Measurements from ENCODE around the gene C15orf39. TPM values are rescaled to one million over a fixed set of nuclear protein-coding genes. Genes with fewer than 3 reads are reported as not detected.

The C15orf39 gene
- 10 to 100 TPM; 10.6 to 18.3 (median 16.7) TPM for total RNA-seq

DNA sequence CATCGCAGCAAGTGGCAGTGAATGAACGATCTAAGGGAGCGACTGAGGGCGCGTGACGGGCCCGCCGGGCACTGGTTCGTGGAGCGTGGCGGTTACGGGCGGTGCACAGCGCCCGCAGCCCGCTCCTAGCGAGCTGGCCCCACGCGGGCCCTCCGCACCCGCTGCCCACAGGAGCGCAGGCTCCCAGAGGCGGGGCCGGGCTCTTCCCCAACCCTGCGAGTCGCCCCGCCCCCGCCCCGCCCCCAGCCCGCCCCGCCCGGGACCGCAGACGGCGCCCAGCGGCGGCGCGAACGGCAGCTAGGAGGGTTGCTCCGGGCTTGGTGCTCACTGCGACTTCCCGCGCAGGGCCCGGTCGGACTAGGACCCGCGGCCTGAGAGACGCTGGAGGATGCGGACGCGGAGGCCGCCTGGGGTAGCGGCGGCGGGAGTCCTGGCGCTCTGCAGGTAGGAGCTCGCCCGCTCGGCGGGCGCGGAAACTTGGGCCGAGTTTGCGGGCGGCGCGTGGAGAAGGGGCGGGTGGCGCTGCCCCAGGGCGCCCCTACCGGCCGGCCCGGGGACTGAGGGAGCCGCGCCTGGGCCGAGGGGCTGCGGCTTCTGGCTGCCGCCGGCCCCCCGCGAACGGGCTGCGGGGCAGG, at the start of gene C15orf39:
C15orf39 (plus strand) TSS at position 267 of the 635 bp plus-strand sequence. CDS start 4,167 bp downstream, outside the sequence.
- Histone ChIP-seq H3K4me1 (peaks cover 34 to 48% of the 10 kb centered on the region in 2 donors), H3K4me3 (replicated peaks in 1 of 3) (peak within 1 kb of the TSS; percentile 69 to 94 (median 88)), H3K27me3 (no peaks in the 10 kb centered on the region), H3K36me3 (peaks cover 5 to 6% of the 10 kb centered on the region in 2 donors), H3K9me3 (no peaks in the 10 kb centered on the region), H3K27ac (peak within 1 kb of the TSS; percentile 93 to 96 (median 96))
- intact Hi-C loops (cut with DNase I), result loop anchor here (2.0 kb wide), 1 partner anchor 173 kb away; no protein-coding TSS in a partner anchor
- 0% methylated on average over 15 to 26 of the region's 84 CpGs for WGBS, 2 donors
- DNase-seq, result peak; percentile 69 to 74
- TF ChIP-seq POLR2A (IDR thresholded peaks at IDR 0.05), result peak; percentile 92 to 94
- TF ChIP-seq, protein P1, sequence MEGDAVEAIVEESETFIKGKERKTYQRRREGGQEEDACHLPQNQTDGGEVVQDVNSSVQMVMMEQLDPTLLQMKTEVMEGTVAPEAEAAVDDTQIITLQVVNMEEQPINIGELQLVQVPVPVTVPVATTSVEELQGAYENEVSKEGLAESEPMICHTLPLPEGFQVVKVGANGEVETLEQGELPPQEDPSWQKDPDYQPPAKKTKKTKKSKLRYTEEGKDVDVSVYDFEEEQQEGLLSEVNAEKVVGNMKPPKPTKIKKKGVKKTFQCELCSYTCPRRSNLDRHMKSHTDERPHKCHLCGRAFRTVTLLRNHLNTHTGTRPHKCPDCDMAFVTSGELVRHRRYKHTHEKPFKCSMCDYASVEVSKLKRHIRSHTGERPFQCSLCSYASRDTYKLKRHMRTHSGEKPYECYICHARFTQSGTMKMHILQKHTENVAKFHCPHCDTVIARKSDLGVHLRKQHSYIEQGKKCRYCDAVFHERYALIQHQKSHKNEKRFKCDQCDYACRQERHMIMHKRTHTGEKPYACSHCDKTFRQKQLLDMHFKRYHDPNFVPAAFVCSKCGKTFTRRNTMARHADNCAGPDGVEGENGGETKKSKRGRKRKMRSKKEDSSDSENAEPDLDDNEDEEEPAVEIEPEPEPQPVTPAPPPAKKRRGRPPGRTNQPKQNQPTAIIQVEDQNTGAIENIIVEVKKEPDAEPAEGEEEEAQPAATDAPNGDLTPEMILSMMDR (IDR thresholded peaks at IDR 0.05), result peak; percentile 33 to 98 (median 94)

DNA sequence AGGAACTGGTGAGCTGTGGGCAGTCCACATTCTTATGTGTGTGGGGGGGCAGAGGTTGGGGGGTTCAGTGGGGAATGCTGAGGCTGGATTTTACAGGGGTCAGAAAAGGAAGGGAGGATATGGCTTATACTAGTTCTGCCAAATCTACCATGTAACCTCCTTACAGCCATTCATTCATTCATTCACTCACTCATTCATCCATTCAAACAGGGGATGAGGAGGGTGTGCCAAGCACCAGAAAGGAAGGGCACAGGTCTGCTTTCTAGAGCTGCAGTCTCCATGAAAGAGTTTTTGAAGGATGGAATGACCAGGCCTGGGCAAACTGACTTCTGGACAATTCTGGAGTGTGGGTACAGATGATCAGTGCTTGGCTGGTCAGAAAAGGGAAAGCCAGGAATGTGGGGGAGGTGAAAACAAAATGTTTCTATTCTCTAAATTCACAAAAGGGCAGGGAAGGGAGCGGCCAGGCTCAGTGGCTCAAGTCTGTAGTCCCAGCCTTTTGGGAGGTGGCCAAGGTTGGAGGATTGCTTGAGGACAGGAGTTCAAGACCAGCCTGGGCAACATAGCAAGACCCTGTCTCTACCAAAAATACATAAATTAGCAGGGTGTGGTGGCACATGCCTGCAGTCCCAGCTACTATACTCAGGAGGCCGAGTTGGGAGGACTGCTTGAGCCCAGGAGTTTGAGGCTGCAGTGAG, 49.2 kb upstream of the C15orf39 start:
- WGBS, 2 donors, result 89 to 98% methylated on average over 2 of the region's 2 CpGs
- intact Hi-C loops (cut with DNase I), result no loop called here
- Histone ChIP-seq H3K4me3 (replicated peaks in 1 of 3) (no peak overlapping the region), H3K36me3 (no peaks in the 10 kb centered on the region), H3K27ac (no peak overlapping the region), H3K4me1 (peaks cover 8 to 10% of the 10 kb centered on the region in 2 donors), H3K27me3 (no peaks in the 10 kb centered on the region), H3K9me3 (no peaks in the 10 kb centered on the region)
- TF ChIP-seq, protein P1 (IDR thresholded peaks at IDR 0.05), result no peak
- no peak for TF ChIP-seq POLR2A (IDR thresholded peaks at IDR 0.05)
- DNase-seq, result no peak

DNA sequence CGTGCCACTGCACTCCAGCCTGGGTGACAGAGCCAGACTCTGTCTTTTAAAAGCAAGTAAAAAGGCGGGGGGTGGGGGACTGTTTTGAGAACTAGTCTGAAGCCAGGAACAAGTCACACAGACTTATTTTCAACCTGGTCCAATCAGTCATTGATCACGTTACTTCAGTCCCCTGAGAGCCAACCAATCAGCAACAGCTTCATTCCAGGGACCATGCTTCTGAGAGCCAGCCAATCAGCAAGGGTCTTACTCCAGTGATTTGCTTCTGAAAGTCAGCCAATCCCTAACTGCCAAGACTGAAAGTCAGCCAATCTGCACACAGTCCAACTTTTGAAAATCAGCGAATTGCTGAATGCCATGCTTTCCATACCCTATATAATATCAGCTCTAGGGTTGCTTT, 48.6 kb upstream of the C15orf39 start:
- TF ChIP-seq POLR2A (IDR thresholded peaks at IDR 0.05), result no peak
- TF ChIP-seq, protein P1 (IDR thresholded peaks at IDR 0.05), result no peak
- Histone ChIP-seq H3K27ac (no peak overlapping the region), H3K27me3 (no peaks in the 10 kb centered on the region), H3K36me3 (no peaks in the 10 kb centered on the region), H3K4me3 (replicated peaks in 1 of 3) (no peak overlapping the region), H3K4me1 (peaks cover 8 to 10% of the 10 kb centered on the region in 2 donors), H3K9me3 (no peaks in the 10 kb centered on the region)
- WGBS, 2 donors, result 74 to 79% methylated on average over 4 of the region's 4 CpGs
- DNase-seq, result no peak
- intact Hi-C loops (cut with DNase I), result no loop called here

DNA sequence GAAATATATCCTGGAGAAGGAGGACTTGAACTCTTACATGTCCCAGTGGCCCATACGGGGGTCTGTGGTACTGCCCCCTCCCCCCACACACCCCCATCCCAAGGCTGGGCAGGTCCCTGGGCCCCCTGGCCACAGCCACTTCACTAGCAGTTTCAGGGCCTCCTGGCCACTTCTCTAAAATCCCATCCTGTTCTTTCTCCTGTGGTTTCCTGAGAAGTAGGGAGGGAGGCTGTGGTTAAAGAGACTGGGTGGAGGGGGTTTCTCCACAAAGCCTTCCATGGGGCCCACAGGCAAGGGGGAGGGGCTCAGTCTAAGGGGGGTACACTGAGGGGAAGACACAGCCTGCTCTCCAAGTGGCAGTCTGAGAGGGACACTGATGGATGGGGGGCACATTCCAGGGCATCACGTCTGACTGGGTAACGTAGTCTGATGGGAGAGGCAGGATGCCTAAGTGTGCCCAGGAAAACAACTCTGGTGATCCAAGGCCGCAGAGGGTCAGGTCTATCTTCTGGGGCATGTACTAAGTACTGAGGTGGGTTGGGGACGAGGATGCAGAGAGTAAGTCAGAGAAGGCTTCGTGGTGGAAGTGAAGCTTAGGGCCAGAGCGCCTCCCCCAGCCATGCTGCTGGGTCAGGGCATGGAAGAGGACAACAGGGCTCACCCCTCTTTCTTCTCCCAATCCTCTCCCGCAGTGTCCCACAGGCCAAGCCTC, 48.0 kb upstream of the C15orf39 start:
- Histone ChIP-seq H3K9me3 (no peaks in the 10 kb centered on the region), H3K4me1 (peaks cover 8 to 10% of the 10 kb centered on the region in 2 donors), H3K27ac (no peak overlapping the region), H3K36me3 (no peaks in the 10 kb centered on the region), H3K27me3 (no peaks in the 10 kb centered on the region), H3K4me3 (replicated peaks in 1 of 3) (no peak overlapping the region)
- WGBS, 2 donors, result 81 to 86% methylated on average over 8 of the region's 8 CpGs
- intact Hi-C loops (cut with DNase I), result no loop called here
- no peak for DNase-seq
- TF ChIP-seq POLR2A (IDR thresholded peaks at IDR 0.05), result no peak
- TF ChIP-seq, protein P1 (IDR thresholded peaks at IDR 0.05), result no peak
